GM13977 (cell line): ENCODE results near the gene TBRG1.

Experiments used
- DNase-seq: peaks from one replicate; pipeline ENCODE4 v3.0.0; 2012; ENCODE audit warnings: low spot score
- CTCF ChIP-seq: IDR thresholded peaks from 2 replicates; pipeline ENCODE4 v1.5.1; 2012; ENCODE audit warnings: mild to moderate bottlenecking, control low read depth; ENCODE audit not compliant: insufficient read depth; ENCODE audit errors: extremely low read depth, missing control alignments
- in situ Hi-C: fragments of 300-500 bp; cut with MboI; formaldehyde crosslinking; loops from one replicate; pipeline ENCODE4 v1.12.0; 2022; ENCODE audit warnings: low sequenced_read_pairs, low pct_unique_long_range_greater_than_20kb, mixed read lengths, inconsistent platforms; ENCODE audit not compliant: unreplicated experiment

Gene TBRG1

GRCh38 chr11:124657904-124658303, 35.2 kb downstream of the TBRG1 start:
- DNase-seq = no peak
- TF ChIP-seq CTCF = no peak
- in situ Hi-C loops = loop anchor here (25.0 kb wide), 1 partner anchor 179 kb away; no protein-coding TSS in a partner anchor

- in situ Hi-C loops = loop anchor here (25.0 kb wide), 1 partner anchor 179 kb away; no protein-coding TSS in a partner anchor
- no peak for DNase-seq
- TF ChIP-seq CTCF = no peak
These were observed 35.8 kb downstream of the TBRG1 start for GRCh38 chr11:124658501-124658900.

GRCh38 chr11:124658986-124659385, 36.3 kb downstream of the TBRG1 start:
- in situ Hi-C loops = loop anchor here (25.0 kb wide), 1 partner anchor 178 kb away; no protein-coding TSS in a partner anchor

GRCh38 chr11:124661553-124661952, 38.9 kb downstream of the TBRG1 start:
- no peak for DNase-seq
- in situ Hi-C loops = loop anchor here (25.0 kb wide), 1 partner anchor 176 kb away; no protein-coding TSS in a partner anchor
- no peak for TF ChIP-seq CTCF

More at GRCh38 chr11:124658986-124659385, 36.3 kb downstream of the TBRG1 start:
- no peak for DNase-seq
- no peak for TF ChIP-seq CTCF

- in situ Hi-C loops = loop anchor here (25.0 kb wide), 1 partner anchor 175 kb away; no protein-coding TSS in a partner anchor
- no peak for TF ChIP-seq CTCF
- no peak for DNase-seq
These were observed 39.4 kb downstream of the TBRG1 start for GRCh38 chr11:124662106-124662505.

- in situ Hi-C loops = loop anchor here (25.0 kb wide), 1 partner anchor 173 kb away; no protein-coding TSS in a partner anchor
- no peak for DNase-seq
- no peak for TF ChIP-seq CTCF
These were observed 41.2 kb downstream of the TBRG1 start for GRCh38 chr11:124663861-124664260.
